ENCODE measurements around the gene PROZ. TPM values are rescaled to one million over a fixed set of nuclear protein-coding genes. Genes with fewer than 3 reads are reported as not detected.

The PROZ gene
- total RNA-seq, 2 experiments from 2014 or later, result not detected

- ChIA-PET CTCF (interaction anchor here (0.8 kb wide), 1 partner anchor 25 kb away, joined by 3 read pairs; no protein-coding TSS in a partner anchor), POLR2A (interaction anchor here (0.6 to 3.3 kb wide), 22 partner anchors 10 to 315 kb away, joined by 3 to 31 read pairs (median 5); partner anchors contain the start of genes LAMP1 and MCF2L)
- Histone ChIP-seq H3K4me1 (ENCODE audit: insufficient read depth, low read length) (peaks cover 65% of the 10 kb centered on the region), H3K9me3 (ENCODE audit: control insufficient read depth in 1 of 2, insufficient read depth in 1 of 2, low read length in 2 of 2) (no peaks in the 10 kb centered on the region), H3K36me3 (ENCODE audit: insufficient read depth, low read length) (peaks cover 24% of the 10 kb centered on the region), H3K27me3 (ENCODE audit: control insufficient read depth in 1 of 2, insufficient read depth in 2 of 2, low read length in 2 of 2) (no peaks in the 10 kb centered on the region), H3K27ac (ENCODE audit: low read depth in 1 of 2, low read length in 2 of 2) (peak overlapping the region; percentile 55 to 56), H3K4me3 (ENCODE audit: low read length) (peak overlapping the region; percentile 71)
- H3K36me3 Mint-ChIP-seq (ENCODE audit: low read depth), result peaks cover 52% of the 10 kb centered on the region
- H3K4me3 Mint-ChIP-seq, result peak overlapping the region; percentile 85
- intact Hi-C loops (cut with DNase I, micrococcal nuclease), result loop anchor here (2.0 to 10.0 kb wide), 6 partner anchors 58 to 523 kb away; partner anchors contain the start of genes MCF2L (in 2 of the 2) and DCUN1D2 (in 1 of the 2)
- H3K27ac Mint-ChIP-seq, result peak overlapping the region; percentile 89
- no peaks in the 10 kb centered on the region for H3K27me3 Mint-ChIP-seq
- H3K9me3 Mint-ChIP-seq, result no peaks in the 10 kb centered on the region
- DNase-seq (peak; percentile 53 to 94 (median 74)), ATAC-seq (ENCODE audit: poor library complexity) (peak; percentile 72)
- TF ChIP-seq CTCF (IDR thresholded peaks at IDR 0.05), result no peak
- H3K4me1 Mint-ChIP-seq (ENCODE audit: low read depth), result peaks cover 57% of the 10 kb centered on the region
These were observed 51.4 kb downstream of the PROZ start for GRCh38 chr13:113209759-113210421.

GRCh38 chr13:113210833-113211232 is 52.4 kb downstream of the PROZ start:
- Histone ChIP-seq H3K27ac (ENCODE audit: low read depth in 1 of 2, low read length in 2 of 2) (no peak overlapping the region), H3K4me3 (ENCODE audit: low read length) (no peak overlapping the region), H3K9me3 (ENCODE audit: control insufficient read depth in 1 of 2, insufficient read depth in 1 of 2, low read length in 2 of 2) (no peaks in the 10 kb centered on the region), H3K4me1 (ENCODE audit: insufficient read depth, low read length) (peaks cover 69% of the 10 kb centered on the region), H3K36me3 (ENCODE audit: insufficient read depth, low read length) (peaks cover 19% of the 10 kb centered on the region), H3K27me3 (ENCODE audit: control insufficient read depth in 1 of 2, insufficient read depth in 2 of 2, low read length in 2 of 2) (no peaks in the 10 kb centered on the region)
- Mint-ChIP-seq H3K27me3 (no peaks in the 10 kb centered on the region), H3K9me3 (no peaks in the 10 kb centered on the region), H3K4me3 (peak overlapping the region; percentile 81), H3K27ac (peak overlapping the region; percentile 89), H3K36me3 (ENCODE audit: low read depth) (peaks cover 42% of the 10 kb centered on the region), H3K4me1 (ENCODE audit: low read depth) (peaks cover 48% of the 10 kb centered on the region)
- intact Hi-C loops (cut with DNase I, micrococcal nuclease), result loop anchor here (2.0 kb wide), 2 partner anchors 242 to 268 kb away; partner anchors contain the start of gene MCF2L (in 2 of the 2)
- ATAC-seq (ENCODE audit: poor library complexity), result no peak
- DNase-seq, result no peak
- POLR2A ChIA-PET, result interaction anchor here (2.9 kb wide), 1 partner anchor 57 kb away, joined by 31 read pairs; no protein-coding TSS in a partner anchor
- CTCF ChIA-PET, result no interaction called here
- TF ChIP-seq CTCF (IDR thresholded peaks at IDR 0.05), result no peak

- no peaks in the 10 kb centered on the region for H3K9me3 Mint-ChIP-seq
- peak overlapping the region; percentile 81 for H3K4me3 Mint-ChIP-seq
- H3K36me3 Mint-ChIP-seq (ENCODE audit: low read depth), result peaks cover 37% of the 10 kb centered on the region
- H3K36me3 ChIP-seq (ENCODE audit: insufficient read depth, low read length), result peaks cover 19% of the 10 kb centered on the region
- no peak overlapping the region for H3K4me3 ChIP-seq (ENCODE audit: low read length)
- no peaks in the 10 kb centered on the region for H3K9me3 ChIP-seq (ENCODE audit: control insufficient read depth in 1 of 2, insufficient read depth in 1 of 2, low read length in 2 of 2)
- ATAC-seq (ENCODE audit: poor library complexity) (no peak), DNase-seq (peak in 2 of 14 experiments; percentile 27 to 46)
- H3K27ac ChIP-seq (ENCODE audit: low read depth in 1 of 2, low read length in 2 of 2), result no peak overlapping the region
- no peaks in the 10 kb centered on the region for H3K27me3 Mint-ChIP-seq
- H3K4me1 ChIP-seq (ENCODE audit: insufficient read depth, low read length), result peaks cover 68% of the 10 kb centered on the region
- no peak for TF ChIP-seq CTCF (IDR thresholded peaks at IDR 0.05)
- POLR2A ChIA-PET, result no interaction called here
- H3K27ac Mint-ChIP-seq, result peak overlapping the region; percentile 89
- H3K4me1 Mint-ChIP-seq (ENCODE audit: low read depth), result peaks cover 38% of the 10 kb centered on the region
- intact Hi-C loops (cut with DNase I, micrococcal nuclease), result loop anchor here (2.0 kb wide), 2 partner anchors 243 to 269 kb away; partner anchors contain the start of gene MCF2L (in 2 of the 2)
- CTCF ChIA-PET, result no interaction called here
- no peaks in the 10 kb centered on the region for H3K27me3 ChIP-seq (ENCODE audit: control insufficient read depth in 1 of 2, insufficient read depth in 2 of 2, low read length in 2 of 2)
These were observed 53.3 kb downstream of the PROZ start for GRCh38 chr13:113211774-113212173.
